Activated naive CD8-positive, alpha-beta T cell treated with anti-CD3 and anti-CD28 coated beads, Interleukin-2, amount 50 U/mL, for 16 hours (primary cell): ENCODE results near the gene EEF1E1.
A peak's percentile ranks its signal among the peaks of the same experiment; 100 is the strongest.
"Not testable (repeated sequence)": the region's sequence is repeated elsewhere in the genome, so short reads cannot be mapped to it uniquely, and the experiment has no call there.

Experiments
- DNase-seq: peaks from one replicate; pipeline ENCODE4 v3.0.0-alpha.2; 2020; ENCODE audit warnings: low read depth, low spot score

EEF1E1 gene

GRCh38 chr6:8063761-8064637 is 38.3 kb downstream of the EEF1E1 start, which contains the start of gene BLOC1S5:
TSS of gene BLOC1S5 (minus strand) at chr6:8064389. CDS start at chr6:8064376, 13 bp downstream.
- DNase-seq, result peak; percentile 95

DNA sequence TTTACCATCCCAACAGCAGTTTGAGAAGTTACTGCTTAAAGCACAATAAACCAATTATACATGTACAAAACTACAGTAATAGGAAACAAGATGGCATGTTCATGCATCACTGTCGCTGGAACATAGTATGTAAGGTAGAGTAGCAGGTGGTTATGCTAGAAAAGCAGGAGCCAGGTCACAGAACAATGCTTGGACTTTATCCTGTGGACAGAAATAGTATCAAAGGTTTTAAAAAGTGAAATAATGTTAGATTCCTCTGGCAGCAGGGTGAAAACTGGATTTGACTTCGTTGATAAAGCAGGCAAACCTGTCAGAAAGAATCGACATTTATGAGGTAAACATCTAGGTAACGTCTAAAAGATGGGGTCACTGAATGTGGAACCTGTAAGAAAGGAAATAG is 40.6 kb downstream of the EEF1E1 start:
- DNase-seq, result no peak

GRCh38 chr6:8060346-8060745 is 42.0 kb downstream of the EEF1E1 start:
- DNase-seq, result no peak

DNA sequence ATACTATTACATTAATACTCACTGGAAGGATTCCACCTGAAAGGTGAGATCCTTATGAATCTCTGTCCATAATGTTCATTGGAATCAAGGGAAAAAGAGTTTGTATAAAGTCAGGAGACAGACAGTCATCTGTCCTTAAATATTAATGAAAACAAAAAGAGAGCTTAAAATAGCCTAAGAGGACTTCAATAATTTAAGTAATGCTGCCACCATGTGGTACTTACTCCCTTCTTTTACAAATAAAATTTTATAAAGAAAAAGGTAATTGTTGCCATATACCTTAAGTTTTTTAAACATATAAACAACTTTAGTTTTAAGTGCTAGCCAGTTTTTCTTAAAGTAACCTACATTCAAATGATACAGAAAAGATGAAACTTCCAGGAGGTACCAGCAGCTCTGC is 43.2 kb downstream of the EEF1E1 start:
- no peak for DNase-seq

GRCh38 chr6:8057793-8058192 is 44.6 kb downstream of the EEF1E1 start:
- DNase-seq, result no peak

GRCh38 chr6:8057263-8057662 is 45.1 kb downstream of the EEF1E1 start:
- DNase-seq, result no peak

- no peak for DNase-seq
These were observed 48.1 kb downstream of the EEF1E1 start for GRCh38 chr6:8054276-8054675.

DNA sequence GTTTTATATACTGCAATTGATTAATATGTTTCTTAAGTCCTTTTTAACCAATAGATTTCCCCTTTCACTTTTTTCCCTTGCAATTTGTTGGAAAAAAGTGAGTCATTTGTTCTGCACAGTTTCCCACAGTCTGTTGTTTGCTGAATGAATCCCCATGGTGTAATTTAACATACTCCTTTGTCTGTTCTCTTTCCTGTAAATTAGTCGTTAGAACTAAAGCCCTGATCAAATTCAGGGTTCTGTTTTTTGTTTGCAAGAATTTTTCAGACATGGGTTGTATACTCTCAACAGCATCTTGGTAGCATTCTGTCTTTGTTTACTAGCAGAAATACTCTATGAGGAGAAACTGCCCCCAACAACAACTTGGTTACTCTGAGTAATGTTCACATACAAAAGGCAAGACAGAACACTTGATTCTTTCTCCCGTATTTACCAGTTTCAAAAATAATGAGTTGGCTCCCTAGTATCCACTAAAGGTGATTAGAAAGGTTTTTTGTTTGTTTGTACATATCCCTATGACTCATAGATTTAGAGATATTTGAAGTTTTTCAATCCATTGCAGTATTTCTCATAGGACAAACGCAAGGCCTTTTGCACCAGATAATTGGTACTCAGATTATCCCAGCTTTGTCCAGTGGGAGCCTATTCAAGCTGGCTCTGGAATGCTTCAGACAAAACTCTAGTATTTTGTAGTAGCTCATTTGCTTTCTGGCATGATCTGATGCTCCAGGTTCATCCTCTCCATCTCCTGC is 54.6 kb downstream of the EEF1E1 start:
- DNase-seq, result no peak

GRCh38 chr6:8045769-8046168 is 56.6 kb downstream of the EEF1E1 start:
- not testable (repeated sequence) for DNase-seq

DNA sequence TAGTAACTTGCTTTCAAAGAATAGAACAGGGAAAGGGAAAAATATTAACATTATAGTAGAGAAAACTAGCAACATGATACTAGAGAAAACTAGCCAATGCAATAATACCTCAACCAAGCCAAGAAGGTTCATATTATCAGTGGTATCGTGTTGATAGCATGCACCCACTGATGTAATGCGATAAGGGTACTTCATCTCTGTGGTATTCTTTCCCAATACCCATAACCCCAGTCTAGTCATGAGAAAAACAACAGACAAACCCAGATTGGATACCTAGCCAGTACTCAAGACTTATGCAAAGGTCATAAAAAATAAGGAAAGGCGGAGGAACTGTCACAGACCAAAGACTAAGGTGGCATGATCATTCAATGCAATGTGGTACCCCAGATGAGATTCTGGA is 59.1 kb downstream of the EEF1E1 start:
- DNase-seq, result no peak

- no peak for DNase-seq
These were observed 60.3 kb downstream of the EEF1E1 start for GRCh38 chr6:8041913-8042583.

DNA sequence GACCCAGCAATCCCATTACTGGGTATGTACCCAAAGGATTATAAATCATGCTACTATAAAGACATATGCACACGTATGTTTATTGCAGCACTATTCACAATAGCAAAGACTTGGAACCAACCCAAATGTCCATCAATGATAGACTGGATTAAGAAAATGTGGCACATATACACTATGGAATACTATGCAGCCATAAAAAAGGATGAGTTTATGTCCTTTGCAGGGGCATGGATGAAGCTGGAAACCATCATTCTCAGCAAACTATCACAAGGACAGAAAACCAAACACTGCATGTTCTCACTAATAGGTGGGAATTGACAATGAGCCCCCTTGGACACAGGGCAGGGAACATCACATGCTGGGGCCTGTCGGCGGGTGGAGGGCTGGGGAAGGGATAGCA is 68.2 kb downstream of the EEF1E1 start:
- DNase-seq, result not testable (repeated sequence)

GRCh38 chr6:8030920-8031319 is 71.4 kb downstream of the EEF1E1 start:
- DNase-seq, result no peak
